Hematopoietic multipotent progenitor cell (in vitro differentiated cells): ENCODE data around the gene PFKP. TPM values are rescaled to one million over a fixed set of nuclear protein-coding genes. Genes with fewer than 3 reads are reported as not detected.

ENCODE experiments used
- DNase-seq, 3 donors: peaks; one replicate each; pipeline ENCODE4 v3.0.0-alpha.2; 2011 to 2015; ENCODE audit warnings: low read depth in 2 of 3, low spot score in 2 of 3
- total RNA-seq: library from RNA; depleted of rRNA; stranded (reverse); fragments of >200 nt; gene quantifications from one replicate; pipeline ENCODE4 v1.2.3, GENCODE V29; 2012

PFKP gene
- total RNA-seq, 1 donor = 140 TPM

DNA sequence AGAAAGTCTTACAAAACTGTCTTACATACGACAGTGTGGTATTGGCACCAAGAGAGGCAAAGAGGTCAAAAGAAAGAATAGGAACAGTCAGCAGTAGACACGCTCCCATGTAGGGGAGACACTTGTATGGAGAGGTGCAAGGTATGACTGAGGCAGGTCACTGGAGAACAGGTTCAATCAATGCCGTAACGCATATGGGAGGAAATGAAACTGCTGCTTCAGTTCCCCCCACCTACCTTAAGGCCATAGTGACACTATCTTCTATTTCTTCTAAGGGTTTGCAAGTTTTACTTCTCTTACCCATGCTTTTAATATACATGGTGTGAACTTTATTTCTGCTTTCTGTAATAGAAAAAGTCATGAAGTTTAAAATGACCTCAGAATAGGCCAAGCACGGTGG, 110.7 kb downstream of the PFKP start:
- DNase-seq = no peak

DNA sequence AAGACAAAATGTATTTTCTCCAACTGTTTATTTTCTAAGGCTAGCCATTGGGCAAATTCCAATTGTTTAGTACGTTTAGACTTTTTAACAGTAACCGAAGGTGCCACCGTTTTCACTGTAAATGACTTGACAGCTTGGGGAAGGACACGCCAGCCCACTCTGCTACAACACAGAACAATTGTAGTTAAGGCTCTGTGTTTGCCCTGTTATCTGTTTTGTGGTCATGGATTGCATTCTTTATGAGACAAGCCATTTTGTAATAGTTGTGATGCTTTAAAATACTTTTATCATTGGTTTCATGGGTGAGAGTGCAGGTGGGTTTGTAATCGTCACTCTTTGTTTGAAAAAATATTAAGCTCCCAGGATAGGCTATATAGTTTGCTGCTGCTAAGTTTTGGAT, 111.8 kb downstream of the PFKP start:
- DNase-seq = no peak

DNA sequence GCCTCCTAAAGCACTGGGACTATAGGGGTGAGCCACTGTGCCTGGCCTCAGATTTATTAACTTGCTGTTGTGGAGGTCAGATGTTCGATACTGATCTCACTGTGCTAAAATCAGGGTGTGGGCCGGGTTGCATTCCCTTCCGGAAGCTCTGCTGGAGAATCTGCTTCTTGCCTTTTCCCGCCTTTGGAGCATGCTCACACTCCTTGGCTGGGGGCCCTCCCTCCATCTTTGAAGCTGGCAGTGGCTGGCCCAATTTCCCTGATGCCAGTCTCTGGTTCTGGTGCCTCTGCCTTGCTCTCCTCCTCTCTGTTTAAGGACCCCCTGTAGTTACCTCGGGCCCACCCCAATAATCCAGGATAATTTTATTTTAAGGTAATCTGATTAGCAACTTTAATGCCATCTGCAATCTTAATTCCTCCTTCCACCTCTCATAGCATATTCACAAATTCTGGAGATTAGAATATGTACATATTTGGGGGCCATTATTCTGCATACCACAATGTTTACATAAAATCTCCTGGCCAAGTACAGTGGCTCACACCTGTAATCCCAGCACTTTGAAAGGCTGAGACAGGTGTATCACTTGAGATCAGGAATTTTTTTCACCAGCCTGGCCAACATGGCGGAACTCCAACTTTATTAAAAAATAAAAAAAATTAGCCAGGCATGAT, 113.1 kb downstream of the PFKP start:
- DNase-seq = no peak

DNA sequence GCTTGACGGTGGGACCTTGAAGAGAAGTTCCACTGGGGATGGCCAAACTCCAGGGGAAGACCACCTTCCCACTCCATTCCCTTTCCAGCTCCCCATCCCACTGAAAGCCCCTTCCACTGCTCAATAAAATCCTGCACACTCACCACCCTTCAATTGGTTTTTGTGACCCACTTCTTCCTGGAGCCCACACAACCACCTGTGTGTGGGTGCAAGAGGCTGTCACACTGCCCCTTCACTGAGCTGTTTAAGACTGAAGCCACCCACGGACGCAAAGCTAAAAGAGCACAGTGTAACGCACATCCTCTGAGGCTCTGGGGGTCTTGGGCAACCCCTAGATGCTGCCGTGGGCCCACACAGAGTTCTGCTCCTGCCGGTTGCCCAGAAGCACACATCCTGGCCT, 118.0 kb downstream of the PFKP start:
- no peak for DNase-seq

DNA sequence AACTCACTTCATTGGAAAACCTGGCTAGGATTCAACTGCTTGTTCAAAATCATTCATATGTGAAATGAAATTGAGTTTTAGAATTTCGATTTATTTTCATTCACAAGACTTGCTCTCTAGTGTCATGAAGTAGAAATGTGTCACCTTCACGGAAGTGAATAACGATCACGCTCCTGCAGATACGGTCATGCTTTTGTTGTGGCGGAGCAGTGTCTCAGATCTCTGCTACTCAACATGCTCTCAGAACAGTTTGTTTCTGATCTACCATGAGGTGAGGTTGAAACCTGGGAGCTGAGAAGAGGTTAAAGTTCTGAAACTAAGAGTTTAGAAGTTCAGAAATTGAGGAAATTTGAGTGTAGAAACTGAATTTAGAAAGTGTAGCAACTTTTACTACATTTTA, 119.0 kb downstream of the PFKP start:
- no peak for DNase-seq

Other genes starting within 250 kb of the PFKP start
- 63.6 TPM for gene PITRM1, start 105.2 kb downstream of the PFKP start, total RNA-seq